ENCODE results near the gene TRAF4.

Gene TRAF4

GRCh38 chr17:28737316-28737715, 6.5 kb upstream of the TRAF4 start:
- Histone ChIP-seq H3K4me1 (ENCODE audit: control insufficient read depth, insufficient read depth, low read length) (peaks cover 6% of the 10 kb centered on the region), H3K36me3 (ENCODE audit: insufficient read depth, low read length) (no peaks in the 10 kb centered on the region), H3K9ac (ENCODE audit: low read depth, low read length) (no peak overlapping the region), H3K9me3 (replicated peaks; ENCODE audit: low read length) (peaks cover 5% of the 10 kb centered on the region), H3K4me2 (ENCODE audit: low read length) (no peak overlapping the region), H3K27me3 (ENCODE audit: control insufficient read depth, insufficient read depth, low read length) (no peaks in the 10 kb centered on the region), H3K4me3 (ENCODE audit: low read length) (no peak overlapping the region)

GRCh38 chr17:28737770-28738679, 5.8 kb upstream of the TRAF4 start:
- no peak overlapping the region for H3K4me2 ChIP-seq (ENCODE audit: low read length)
- peaks cover 5% of the 10 kb centered on the region for H3K9me3 ChIP-seq (replicated peaks; ENCODE audit: low read length)
- H3K36me3 ChIP-seq (ENCODE audit: insufficient read depth, low read length): no peaks in the 10 kb centered on the region
- H3K27me3 ChIP-seq (ENCODE audit: control insufficient read depth, insufficient read depth, low read length): no peaks in the 10 kb centered on the region
- H3K9ac ChIP-seq (ENCODE audit: low read depth, low read length): no peak overlapping the region
- peaks cover 13% of the 10 kb centered on the region for H3K4me1 ChIP-seq (ENCODE audit: control insufficient read depth, insufficient read depth, low read length)
- H3K4me3 ChIP-seq (ENCODE audit: low read length): no peak overlapping the region

- Histone ChIP-seq H3K27me3 (ENCODE audit: control insufficient read depth, insufficient read depth, low read length) (no peaks in the 10 kb centered on the region), H3K4me3 (ENCODE audit: low read length) (no peak overlapping the region), H3K36me3 (ENCODE audit: insufficient read depth, low read length) (no peaks in the 10 kb centered on the region), H3K9me3 (replicated peaks; ENCODE audit: low read length) (peaks cover 5% of the 10 kb centered on the region), H3K4me2 (ENCODE audit: low read length) (no peak overlapping the region), H3K4me1 (ENCODE audit: control insufficient read depth, insufficient read depth, low read length) (peaks cover 19% of the 10 kb centered on the region), H3K9ac (ENCODE audit: low read depth, low read length) (no peak overlapping the region)
These were observed 5.0 kb upstream of the TRAF4 start for GRCh38 chr17:28738680-28739384.

- no peak overlapping the region for H3K4me3 ChIP-seq (ENCODE audit: low read length)
- H3K27me3 ChIP-seq (ENCODE audit: control insufficient read depth, insufficient read depth, low read length): no peaks in the 10 kb centered on the region
- no peak overlapping the region for H3K4me2 ChIP-seq (ENCODE audit: low read length)
- peaks cover 6% of the 10 kb centered on the region for H3K36me3 ChIP-seq (ENCODE audit: insufficient read depth, low read length)
- peaks cover 5% of the 10 kb centered on the region for H3K9me3 ChIP-seq (replicated peaks; ENCODE audit: low read length)
- peaks cover 16% of the 10 kb centered on the region for H3K4me1 ChIP-seq (ENCODE audit: control insufficient read depth, insufficient read depth, low read length)
- no peak overlapping the region for H3K9ac ChIP-seq (ENCODE audit: low read depth, low read length)
These were observed 3.1 kb upstream of the TRAF4 start for GRCh38 chr17:28740406-28741357.

GRCh38 chr17:28741358-28742349, 2.2 kb upstream of the TRAF4 start:
- H3K9ac ChIP-seq (ENCODE audit: low read depth, low read length): no peak overlapping the region
- no peak overlapping the region for H3K4me2 ChIP-seq (ENCODE audit: low read length)
- peaks cover 26% of the 10 kb centered on the region for H3K4me1 ChIP-seq (ENCODE audit: control insufficient read depth, insufficient read depth, low read length)
- peaks cover 5% of the 10 kb centered on the region for H3K9me3 ChIP-seq (replicated peaks; ENCODE audit: low read length)
- no peak overlapping the region for H3K4me3 ChIP-seq (ENCODE audit: low read length)
- H3K36me3 ChIP-seq (ENCODE audit: insufficient read depth, low read length): peaks cover 12% of the 10 kb centered on the region
- no peaks in the 10 kb centered on the region for H3K27me3 ChIP-seq (ENCODE audit: control insufficient read depth, insufficient read depth, low read length)

- Histone ChIP-seq H3K9me3 (replicated peaks; ENCODE audit: low read length) (peaks cover 5% of the 10 kb centered on the region), H3K4me2 (ENCODE audit: low read length) (peak overlapping the region; percentile 96), H3K27me3 (ENCODE audit: control insufficient read depth, insufficient read depth, low read length) (no peaks in the 10 kb centered on the region), H3K4me1 (ENCODE audit: control insufficient read depth, insufficient read depth, low read length) (peaks cover 31% of the 10 kb centered on the region), H3K9ac (ENCODE audit: low read depth, low read length) (peak overlapping the region; percentile 93), H3K4me3 (ENCODE audit: low read length) (peak overlapping the region; percentile 96), H3K36me3 (ENCODE audit: insufficient read depth, low read length) (peaks cover 36% of the 10 kb centered on the region)
These were observed 527 bp downstream of the TRAF4 start for GRCh38 chr17:28744104-28744971.

- Histone ChIP-seq H3K36me3 (ENCODE audit: insufficient read depth, low read length) (peaks cover 43% of the 10 kb centered on the region), H3K4me3 (ENCODE audit: low read length) (peak overlapping the region; percentile 96), H3K27me3 (ENCODE audit: control insufficient read depth, insufficient read depth, low read length) (no peaks in the 10 kb centered on the region), H3K4me2 (ENCODE audit: low read length) (peak overlapping the region; percentile 96), H3K9me3 (replicated peaks; ENCODE audit: low read length) (peaks cover 4% of the 10 kb centered on the region), H3K4me1 (ENCODE audit: control insufficient read depth, insufficient read depth, low read length) (peaks cover 31% of the 10 kb centered on the region), H3K9ac (ENCODE audit: low read depth, low read length) (peak overlapping the region; percentile 93)
These were observed 1.4 kb downstream of the TRAF4 start for GRCh38 chr17:28744972-28745785.

GRCh38 chr17:28745786-28746411, 2.1 kb downstream of the TRAF4 start:
- Histone ChIP-seq H3K4me1 (ENCODE audit: control insufficient read depth, insufficient read depth, low read length) (peaks cover 31% of the 10 kb centered on the region), H3K9ac (ENCODE audit: low read depth, low read length) (peak overlapping the region; percentile 93), H3K36me3 (ENCODE audit: insufficient read depth, low read length) (peaks cover 50% of the 10 kb centered on the region), H3K9me3 (replicated peaks; ENCODE audit: low read length) (no peaks in the 10 kb centered on the region), H3K27me3 (ENCODE audit: control insufficient read depth, insufficient read depth, low read length) (no peaks in the 10 kb centered on the region), H3K4me2 (ENCODE audit: low read length) (peak overlapping the region; percentile 96), H3K4me3 (ENCODE audit: low read length) (peak overlapping the region; percentile 96)

GRCh38 chr17:28746611-28747050, 2.8 kb downstream of the TRAF4 start:
- H3K4me1 ChIP-seq (ENCODE audit: control insufficient read depth, insufficient read depth, low read length): peaks cover 31% of the 10 kb centered on the region
- no peaks in the 10 kb centered on the region for H3K9me3 ChIP-seq (replicated peaks; ENCODE audit: low read length)
- H3K4me2 ChIP-seq (ENCODE audit: low read length): peak overlapping the region; percentile 96
- no peaks in the 10 kb centered on the region for H3K27me3 ChIP-seq (ENCODE audit: control insufficient read depth, insufficient read depth, low read length)
- H3K9ac ChIP-seq (ENCODE audit: low read depth, low read length): peak overlapping the region; percentile 9
- H3K4me3 ChIP-seq (ENCODE audit: low read length): peak overlapping the region; percentile 96
- peaks cover 55% of the 10 kb centered on the region for H3K36me3 ChIP-seq (ENCODE audit: insufficient read depth, low read length)
